Head of caudate nucleus (tissue), 42 donors: ENCODE results near the gene FOXB1.

Experiments
- DNase-seq, 42 donors: peaks; one replicate each; pipeline versions ENCODE4 v3.0.0 to v3.0.0-alpha.2; 2020 to 2021; ENCODE audit warnings: mixed read lengths in 7 of 42
- intact Hi-C: fragments of 100-400 bp; cut with DNase I; formaldehyde crosslinking; loops from one replicate; pipeline ENCODE4 v1.15.0; 2022

Gene FOXB1

DNA sequence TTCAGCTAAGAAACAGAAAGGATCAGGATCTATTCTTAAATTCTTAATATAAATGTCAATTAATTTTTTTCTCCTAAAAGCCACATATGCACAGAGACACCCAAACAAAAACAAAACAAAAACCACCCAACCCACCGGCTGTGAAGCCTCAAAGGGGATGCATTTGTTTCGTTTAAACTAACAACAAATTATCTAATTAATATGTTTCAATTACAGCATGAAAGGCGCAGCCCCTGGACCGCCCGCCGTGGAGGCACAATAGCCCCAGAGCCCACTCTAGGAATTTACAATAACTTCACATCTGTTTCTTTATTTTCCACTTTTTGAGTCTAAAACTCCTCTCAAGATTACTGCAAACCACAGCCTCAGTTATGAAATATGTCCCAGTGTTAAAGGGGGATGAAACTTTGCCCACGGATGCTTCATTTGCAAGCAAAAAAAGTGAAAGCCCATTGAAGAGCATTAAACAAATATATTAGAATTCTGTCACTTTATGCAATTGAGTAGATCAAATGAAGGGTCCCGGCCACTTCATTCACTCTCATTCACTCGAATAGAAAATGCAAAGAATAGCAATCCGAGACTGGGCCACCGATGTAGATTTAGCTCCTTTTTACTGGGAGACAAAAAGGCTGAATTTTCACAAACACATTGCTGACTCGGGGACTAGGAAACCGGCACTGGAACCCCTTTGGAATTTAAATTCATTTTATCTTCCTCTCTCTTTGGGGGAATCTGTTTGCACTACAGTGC, 6.0 kb downstream of the FOXB1 start:
- intact Hi-C loops, result no loop called here

DNA sequence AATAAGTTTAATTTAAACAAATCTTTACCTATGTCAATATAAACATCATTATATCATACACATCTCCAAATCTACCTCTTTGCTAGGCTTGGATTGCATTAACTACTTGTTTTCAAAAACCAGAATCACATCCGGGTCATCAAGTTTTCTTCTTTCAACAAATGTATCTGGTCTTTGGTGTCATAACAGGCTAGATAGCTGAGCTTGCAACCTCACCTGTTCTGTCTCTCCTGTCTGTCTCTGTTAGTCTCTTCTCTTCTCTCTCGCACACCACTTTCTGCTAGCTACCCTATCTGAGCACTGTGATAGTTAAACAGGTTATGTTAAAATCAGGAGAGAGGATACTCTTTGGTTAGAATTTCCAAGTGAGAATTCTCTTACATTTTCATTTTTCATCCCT, 6.7 kb downstream of the FOXB1 start:
- intact Hi-C loops, result no loop called here
- no peak for DNase-seq

More for the DNA sequence above, 6.0 kb downstream of the FOXB1 start:
- DNase-seq, result no peak

DNA sequence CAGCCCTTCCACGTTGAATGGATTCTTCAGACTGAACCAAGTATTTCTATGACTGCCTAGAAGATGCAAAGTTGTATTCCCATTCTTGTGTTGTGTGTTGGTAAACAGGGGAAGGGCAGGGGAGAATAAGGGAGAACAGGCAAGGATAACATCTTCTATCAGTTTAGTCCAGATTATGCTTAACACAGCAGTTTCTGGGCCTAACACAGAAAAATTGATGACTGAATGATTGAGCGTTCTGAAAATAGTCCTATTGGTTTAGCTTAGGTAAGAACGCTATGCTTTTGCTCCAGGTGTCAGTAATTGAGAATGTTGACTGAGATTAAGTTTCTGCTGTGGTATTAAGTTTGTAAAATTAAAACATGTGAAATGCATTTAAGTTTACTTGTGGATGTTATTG, 8.6 kb downstream of the FOXB1 start:
- intact Hi-C loops, result no loop called here
- no peak for DNase-seq

DNA sequence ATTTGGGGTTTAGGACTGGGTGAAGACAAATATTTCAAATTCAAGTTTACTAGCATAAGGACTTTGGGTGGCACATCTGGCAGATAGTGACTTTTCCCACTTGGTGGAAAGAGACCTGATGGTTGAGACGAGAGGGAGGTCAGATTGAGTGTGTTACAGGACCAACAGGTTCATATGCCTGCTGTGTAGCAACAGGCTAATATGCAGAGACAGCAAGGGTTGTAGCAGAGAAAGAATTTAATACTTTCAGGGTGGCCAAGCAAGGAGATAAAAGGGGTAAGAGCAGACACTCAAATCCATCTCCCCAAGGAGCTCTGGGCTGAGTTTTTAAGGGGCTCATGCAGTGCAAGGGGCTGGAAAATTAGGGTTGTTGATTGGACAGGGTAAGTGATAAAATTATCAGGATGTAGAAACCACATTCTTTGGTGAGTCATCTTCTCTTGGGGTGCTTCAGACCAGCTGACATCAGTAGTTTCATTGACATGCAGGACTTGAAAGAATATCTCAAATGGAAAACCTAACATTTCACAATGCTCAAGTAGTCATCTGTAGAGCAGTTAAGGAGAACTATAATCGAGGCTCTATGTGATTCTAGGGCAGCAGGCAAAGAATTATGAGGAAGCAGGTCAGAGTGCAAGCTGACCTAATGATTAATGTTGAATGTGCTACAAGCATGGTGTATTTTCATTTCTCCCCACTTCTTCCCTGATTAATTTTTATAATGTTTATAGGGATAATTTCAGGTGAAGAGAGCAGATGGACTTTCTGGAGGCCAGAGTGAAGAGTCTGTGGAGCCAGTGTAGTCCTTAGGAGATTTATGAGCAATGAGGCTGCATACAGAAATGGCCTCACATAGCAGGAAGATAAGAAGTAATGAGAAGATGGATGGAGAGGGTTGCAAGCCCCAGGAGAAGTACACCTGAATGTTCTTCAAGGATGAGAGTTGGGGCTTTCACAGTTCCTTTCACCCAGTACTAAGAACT, 13.7 kb downstream of the FOXB1 start:
- DNase-seq, result no peak
- intact Hi-C loops, result no loop called here

DNA sequence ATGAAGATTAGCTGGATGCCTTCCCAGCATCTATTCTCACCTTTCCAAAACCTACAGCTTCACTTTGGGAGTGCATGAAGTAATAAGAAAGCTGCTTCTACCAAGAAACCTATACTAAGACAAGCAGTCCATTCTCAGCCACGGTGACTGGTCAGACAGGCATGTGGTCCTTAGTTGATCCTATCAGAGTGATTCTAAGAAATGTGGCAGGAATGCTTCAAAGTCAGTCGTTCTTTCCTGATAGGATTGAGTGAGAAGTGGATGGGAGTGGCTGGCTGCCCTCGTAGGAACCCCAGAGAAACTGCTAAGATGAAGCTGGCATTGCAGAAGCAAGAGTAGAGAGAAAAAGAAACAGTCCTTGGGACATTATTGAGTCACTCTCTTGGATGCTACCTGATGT, 16.6 kb downstream of the FOXB1 start:
- no peak for DNase-seq
- intact Hi-C loops, result no loop called here

DNA sequence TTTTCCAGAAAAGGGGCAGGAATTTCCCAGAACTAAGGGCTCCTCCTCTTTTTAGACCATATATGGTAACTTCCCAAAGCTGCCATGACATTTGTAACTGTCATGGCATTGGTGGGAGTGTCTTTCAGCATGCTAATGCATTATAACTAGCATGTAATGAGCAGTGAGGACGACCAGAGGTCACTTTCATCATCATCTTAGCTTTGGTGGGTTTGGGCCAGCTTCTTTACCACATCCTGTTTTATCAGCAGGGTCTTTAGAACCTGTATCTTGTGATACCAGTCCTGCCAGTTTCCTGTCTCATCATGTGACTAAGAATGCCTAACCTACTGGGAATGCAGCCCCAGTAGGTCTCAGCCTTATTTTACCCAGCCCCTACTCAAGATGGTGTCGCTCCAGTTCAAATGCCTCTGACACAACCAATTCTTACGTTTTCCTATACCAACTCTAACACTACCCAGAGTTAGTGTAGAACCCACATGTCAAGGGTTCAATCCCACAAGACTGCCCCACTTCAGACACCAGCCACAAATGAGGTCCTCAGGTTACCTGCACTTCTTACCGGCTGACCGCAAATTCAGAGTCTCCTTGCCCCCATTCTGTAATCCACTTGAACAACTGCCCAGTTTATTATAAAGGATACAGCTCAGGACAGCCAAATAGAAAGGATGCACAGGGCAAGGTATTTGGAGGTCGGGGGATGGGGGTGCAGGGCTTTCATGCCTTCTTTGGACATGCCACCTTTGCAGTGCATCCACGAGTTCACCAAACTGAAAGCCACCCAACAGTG, 17.7 kb downstream of the FOXB1 start:
- intact Hi-C loops, result no loop called here
- DNase-seq, result no peak

DNA sequence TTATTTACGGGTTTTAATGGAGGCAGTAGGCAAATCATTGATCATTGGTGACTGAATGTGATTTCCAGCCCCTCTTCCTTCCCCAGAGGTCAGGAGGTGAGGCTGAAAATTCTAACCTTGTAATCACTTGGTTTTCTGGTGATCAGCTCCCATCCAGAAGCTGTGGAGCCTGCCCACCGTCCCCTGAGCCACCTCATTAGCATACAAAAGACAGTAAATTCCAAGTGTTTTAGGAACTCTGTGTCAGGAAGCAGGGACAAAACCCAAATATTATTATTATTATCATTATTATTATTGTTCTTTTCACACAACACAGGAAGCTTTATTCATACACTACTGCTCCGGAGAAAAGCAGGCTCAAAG, 18.2 kb downstream of the FOXB1 start:
- intact Hi-C loops, result no loop called here
- DNase-seq, result no peak

DNA sequence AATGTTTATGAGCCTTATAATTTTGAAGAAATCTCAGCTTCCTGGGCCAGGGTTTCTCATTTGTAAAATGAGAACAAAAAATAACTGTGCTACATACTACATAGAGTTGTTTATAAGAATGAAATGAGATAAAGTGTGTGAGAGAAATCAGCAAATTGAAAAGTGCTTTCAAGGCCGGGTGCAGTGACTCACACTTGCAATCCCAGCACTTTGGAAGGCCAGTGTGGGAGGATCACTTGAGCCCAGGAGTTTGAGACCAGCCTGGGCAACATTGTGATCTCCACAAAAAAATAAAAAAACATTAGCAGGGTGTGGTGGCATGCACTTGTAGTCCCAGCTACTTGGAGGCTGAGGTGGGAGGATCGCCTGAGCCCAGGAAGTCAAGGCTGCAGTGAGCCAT, 22.4 kb downstream of the FOXB1 start:
- intact Hi-C loops, result no loop called here
- no peak for DNase-seq

DNA sequence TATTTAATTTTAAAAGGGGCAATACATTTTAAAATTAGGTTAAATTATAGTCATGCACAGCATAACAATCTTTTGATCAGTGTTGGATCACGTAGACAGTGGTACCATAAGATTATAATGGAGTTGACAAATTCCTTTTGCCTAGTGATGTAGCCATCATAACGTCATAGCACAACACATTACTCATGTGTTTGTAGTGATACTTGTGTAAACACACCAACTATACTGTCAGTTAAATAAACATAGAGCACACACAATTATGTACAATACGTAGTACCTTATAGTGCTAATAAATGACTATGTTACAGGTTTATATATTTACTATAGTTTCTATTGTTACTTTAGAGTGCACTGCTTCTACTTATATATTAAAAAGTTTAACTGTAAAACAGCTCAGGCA, 31.2 kb downstream of the FOXB1 start:
- no peak for DNase-seq
- intact Hi-C loops, result no loop called here

DNA sequence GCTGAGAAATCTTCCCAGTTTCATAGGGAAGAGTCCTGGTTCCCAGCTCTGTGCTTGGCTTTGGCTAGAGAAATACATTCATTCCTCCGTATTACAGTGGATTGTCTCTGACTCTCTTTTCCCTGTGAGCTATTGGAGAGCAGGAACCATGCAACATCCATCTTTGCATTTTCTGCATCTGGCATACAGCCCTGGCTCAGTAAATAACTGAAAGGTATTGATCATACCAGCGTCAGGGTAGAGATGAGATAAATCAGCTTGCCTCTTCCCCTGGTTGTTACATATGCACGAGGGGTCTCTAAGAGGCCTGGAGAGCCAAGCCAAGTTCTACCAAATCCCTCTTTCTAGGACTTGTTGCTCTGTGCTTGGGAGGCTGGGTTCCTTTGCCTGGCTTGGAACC, 35.2 kb downstream of the FOXB1 start:
- no peak for DNase-seq
- intact Hi-C loops, result no loop called here

DNA sequence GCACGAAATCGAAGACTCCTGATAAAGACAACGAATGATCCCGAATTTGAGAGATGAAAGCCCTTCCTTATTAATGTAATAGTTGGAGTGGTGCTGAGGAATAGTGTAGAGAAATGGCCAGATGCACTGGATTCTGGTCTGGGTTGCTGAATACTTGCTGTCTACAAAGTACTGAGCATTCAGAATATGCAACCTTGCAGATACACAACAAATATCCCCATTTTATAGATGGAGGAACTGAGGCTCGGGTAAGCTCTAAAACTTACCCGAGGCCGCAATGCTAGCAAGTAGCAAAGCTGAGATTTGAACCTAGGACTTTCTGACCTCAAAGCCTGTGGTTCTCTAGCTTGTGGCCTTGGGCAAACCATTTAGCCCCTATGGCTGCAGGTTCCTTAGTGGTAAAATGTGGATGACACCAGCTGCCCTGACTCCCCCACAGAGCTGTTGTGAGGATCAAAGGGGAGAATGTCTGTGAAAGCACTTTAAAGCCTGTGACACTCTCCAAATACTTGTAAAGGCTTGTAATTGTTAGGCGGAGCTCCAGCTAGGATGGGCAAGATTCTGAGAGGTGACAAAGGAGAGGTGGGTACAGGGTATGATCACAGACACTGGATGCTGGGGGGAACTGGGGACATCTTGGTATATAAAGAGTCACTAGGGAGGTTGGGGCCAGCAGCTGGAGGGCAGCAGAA, 39.8 kb downstream of the FOXB1 start:
- intact Hi-C loops, result no loop called here
- DNase-seq, result no peak

DNA sequence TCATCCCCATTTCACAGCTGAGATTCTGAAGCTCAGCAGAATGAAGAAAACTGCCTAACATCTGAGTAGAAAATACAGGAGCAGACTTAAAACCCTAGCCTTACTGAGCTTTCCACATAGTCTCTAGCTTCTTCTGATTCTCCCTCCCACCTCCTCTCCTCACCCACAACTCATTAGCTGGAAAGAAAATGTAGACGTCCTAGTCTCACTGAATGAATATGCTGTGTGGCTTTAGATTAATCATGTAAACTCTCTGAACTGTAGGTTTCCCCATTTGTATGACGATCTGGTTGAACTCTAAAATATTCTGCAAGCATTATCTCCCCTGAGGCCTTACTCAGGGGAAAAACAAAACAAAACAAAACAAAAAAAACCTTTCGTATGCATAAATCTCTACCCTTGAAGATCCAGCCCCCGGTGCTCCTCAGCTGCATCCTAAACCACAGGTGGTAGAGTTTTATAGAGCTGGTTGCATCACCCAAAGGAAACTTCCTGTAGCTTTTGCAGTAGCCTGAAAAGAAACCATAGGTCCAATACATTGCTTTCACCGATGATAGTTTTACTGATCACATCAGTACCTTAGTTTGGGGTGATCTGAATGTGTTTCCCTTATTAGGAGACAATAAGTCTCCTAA, 40.6 kb downstream of the FOXB1 start:
- no peak for DNase-seq
- intact Hi-C loops, result no loop called here

DNA sequence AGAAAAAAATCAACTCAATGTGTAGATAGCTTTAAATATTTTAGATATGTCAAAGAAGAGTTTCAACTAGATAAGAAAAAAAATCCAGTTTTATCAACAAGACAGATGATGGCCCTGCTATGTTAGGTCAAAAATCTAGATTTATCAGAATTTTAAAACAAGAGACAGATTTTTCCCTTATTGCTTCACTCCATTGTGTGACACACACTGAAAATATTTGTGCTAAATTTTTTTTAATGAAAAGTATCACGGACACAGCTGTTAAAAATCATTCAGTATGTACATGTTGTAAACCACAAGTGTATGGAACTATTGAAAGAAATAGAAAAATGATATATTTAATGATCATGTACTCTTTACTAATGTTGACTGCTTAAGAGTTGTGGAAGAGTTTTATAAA, 43.6 kb downstream of the FOXB1 start:
- DNase-seq, result no peak
- intact Hi-C loops, result no loop called here

DNA sequence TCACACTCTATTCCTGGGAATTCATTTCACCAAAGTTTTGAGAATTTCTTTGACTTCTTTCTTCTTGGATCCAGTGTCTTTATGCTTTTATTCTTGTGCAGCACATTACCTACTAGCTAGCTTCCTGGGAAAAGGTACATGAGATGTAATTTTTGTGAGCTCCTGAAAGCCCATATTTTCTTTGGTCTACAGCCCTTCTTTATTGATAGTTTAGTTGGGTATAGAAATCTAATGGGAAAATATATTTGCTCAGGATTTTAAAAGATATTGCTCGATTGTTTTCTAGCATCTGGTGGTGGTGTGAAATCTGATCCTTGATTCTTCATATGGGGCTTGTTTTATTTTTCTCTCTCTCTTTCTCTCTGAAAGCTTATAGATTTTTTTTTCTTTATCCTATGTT, 45.8 kb downstream of the FOXB1 start:
- intact Hi-C loops, result no loop called here

DNA sequence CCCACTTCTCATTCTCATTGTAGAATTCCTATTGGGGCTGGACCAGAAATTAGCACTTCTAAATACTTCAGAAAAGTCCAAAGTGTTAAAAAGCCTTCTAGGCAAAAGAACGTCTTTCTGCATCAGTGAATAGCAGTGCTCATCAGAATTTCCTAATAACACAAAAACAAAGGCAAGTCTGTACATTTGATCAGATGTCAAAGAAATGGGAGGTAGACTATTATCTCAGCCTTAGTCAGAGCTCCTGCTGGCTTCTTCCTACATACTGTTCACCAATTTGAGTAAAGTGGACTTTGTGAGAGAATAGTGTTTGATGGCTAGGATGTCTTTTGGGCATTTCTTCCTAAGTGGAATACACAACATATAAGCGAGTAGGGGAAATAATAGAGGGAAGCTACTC, 48.7 kb downstream of the FOXB1 start:
- intact Hi-C loops, result no loop called here
- no peak for DNase-seq

More for the DNA sequence above, 45.8 kb downstream of the FOXB1 start:
- no peak for DNase-seq

DNA sequence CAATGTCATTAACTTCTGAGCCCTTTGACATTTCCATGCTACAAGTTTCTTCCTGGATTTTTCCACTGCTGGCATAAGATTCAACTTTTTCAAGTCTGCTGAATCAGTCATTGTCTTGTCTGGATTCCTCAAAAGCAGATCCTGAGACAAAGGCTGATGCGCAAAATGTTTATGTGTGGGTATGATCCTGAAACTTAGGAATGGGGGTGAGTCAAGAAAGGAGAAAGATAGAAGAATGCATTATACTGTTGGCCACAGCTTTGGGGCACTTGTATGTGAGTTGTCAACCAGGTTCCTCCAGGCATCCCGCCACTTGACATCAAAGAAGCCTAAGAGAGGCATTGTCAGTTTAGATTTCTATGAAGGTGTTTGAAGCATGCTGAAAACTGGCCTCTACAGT, 50.4 kb downstream of the FOXB1 start:
- intact Hi-C loops, result no loop called here
- DNase-seq, result no peak
